HepG2 (cell line): ENCODE data around the gene MXRA7. TPM values are rescaled to one million over a fixed set of nuclear protein-coding genes. Genes with fewer than 3 reads are reported as not detected.

Experiments used
- SNAPC2 ChIP-seq: sonication (generic); formaldehyde crosslinking; IDR thresholded peaks from 2 replicates; pipeline ENCODE4 v1.8.1; 2022; ENCODE audit warnings: mild to moderate bottlenecking, missing genetic modification reagents
- ZMAT3 ChIP-seq: sonication (generic); formaldehyde crosslinking; conservative IDR thresholded peaks from 2 replicates; pipeline ENCODE4 v1.7.0; 2021; ENCODE audit warnings: missing genetic modification reagents
- ZNF282 ChIP-seq: fragments of 450-650 bp; IDR thresholded peaks from 2 replicates; pipeline ENCODE4 v1.6.1; 2018; ENCODE audit not compliant: partially characterized antibody
- polyA plus RNA-seq, 8 experiments: library from polyadenylated mRNA; depleted of rRNA in 3 of 8; stranded (reverse) in 7 of 8; unstranded in 1 of 8; fragments of >200 nt; fragmentation: Illumina TruSeq in 4 of 8; extraction: Trizol in 4 of 8; gene quantifications; 2 replicates each; pipeline versions ENCODE4 v1.2.1 to v1.2.3, GENCODE V29; 2011 to 2016; ENCODE audit warnings: low read depth in 4 of 8, missing spikeins in 1 of 8, mixed read lengths in 1 of 8; ENCODE audit not compliant: insufficient read depth in 1 of 8
- total RNA-seq, 5 experiments: library from RNA; depleted of rRNA; stranded (reverse); fragments of >200 nt; fragmentation: Illumina TruSeq; extraction: Trizol; gene quantifications; 2 replicates each; pipeline ENCODE4 v1.2.3, GENCODE V29; 2016; ENCODE audit warnings: low read depth in 1 of 5
- TF ChIP-seq, protein P1 (sequence below): sonication (generic); formaldehyde crosslinking; IDR thresholded peaks from 2 replicates; pipeline ENCODE4 v1.5.0; 2020; ENCODE audit warnings: mild to moderate bottlenecking, missing genetic modification reagents, borderline replicate concordance
- TF ChIP-seq, protein P2 (sequence below): sonication (generic); formaldehyde crosslinking; IDR thresholded peaks from 2 replicates; pipeline ENCODE4 v1.5.0; 2020; ENCODE audit warnings: missing genetic modification reagents, mild to moderate bottlenecking, borderline replicate concordance
- TF ChIP-seq, protein P3 (sequence below): sonication (generic); formaldehyde crosslinking; IDR thresholded peaks from 2 replicates; pipeline ENCODE4 v1.5.1; 2020; ENCODE audit warnings: mild to moderate bottlenecking, missing genetic modification reagents, moderate library complexity
- TF ChIP-seq, protein P4 (sequence below): sonication (generic); formaldehyde crosslinking; IDR thresholded peaks from 2 replicates; pipeline ENCODE4 v1.9.0; 2021; ENCODE audit warnings: missing genetic modification reagents, mild to moderate bottlenecking, borderline replicate concordance
- TF ChIP-seq, protein P5 (sequence below): sonication (generic); formaldehyde crosslinking; IDR thresholded peaks from 2 replicates; pipeline ENCODE4 v1.4.0; 2020; ENCODE audit warnings: missing genetic modification reagents
- TF ChIP-seq, protein P6 (sequence below): sonication (generic); formaldehyde crosslinking; IDR thresholded peaks from 2 replicates; pipeline ENCODE4 v1.4.0; 2020; ENCODE audit warnings: missing genetic modification reagents
- TF ChIP-seq, protein P7 (sequence below): sonication (generic); formaldehyde crosslinking; IDR thresholded peaks from 2 replicates; pipeline ENCODE4 v1.8.1; 2023; ENCODE audit warnings: mild to moderate bottlenecking, inconsistent platforms, moderate library complexity, missing genetic modification reagents, borderline replicate concordance
- TF ChIP-seq, protein P8 (sequence below): sonication (generic); formaldehyde crosslinking; IDR thresholded peaks from 2 replicates; pipeline ENCODE4 v1.5.0; 2020; ENCODE audit warnings: missing genetic modification reagents

Gene MXRA7
- total and polyA plus RNA-seq, 2 of the 13 experiments (the other 11 are each of a cell fraction or from before 2014, with no cell fraction given) = 44.8 to 112 TPM

DNA sequence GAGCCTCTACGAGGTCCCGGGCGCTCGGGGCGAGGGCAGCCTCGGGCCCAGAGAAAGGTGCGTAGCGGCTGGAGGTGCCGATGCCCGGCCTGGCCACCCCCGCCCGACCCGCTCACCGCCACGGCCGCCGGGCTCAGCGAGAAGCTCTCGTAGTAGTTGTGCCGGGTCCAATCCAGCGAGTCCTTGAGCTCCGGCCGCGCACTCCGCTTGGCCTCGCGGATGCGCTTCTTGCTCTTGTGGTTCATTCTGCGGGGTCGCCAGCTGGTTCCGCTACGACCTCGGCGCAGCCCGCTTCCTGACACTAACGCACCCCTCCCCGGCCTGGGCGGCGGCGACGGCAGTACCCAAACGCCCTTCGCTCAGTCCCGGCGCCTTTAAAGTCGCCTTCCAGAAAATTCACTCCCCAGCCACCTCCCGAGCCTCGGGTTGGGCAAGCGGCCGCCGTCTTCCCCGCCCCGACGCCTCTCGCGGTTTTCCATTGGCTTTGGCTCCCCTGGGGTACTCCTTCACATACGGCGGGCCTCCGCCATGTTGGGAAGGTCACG lies 15.5 kb upstream of the MXRA7 start, which contains the start of gene JMJD6 (continued):
- TF ChIP-seq, protein P1, sequence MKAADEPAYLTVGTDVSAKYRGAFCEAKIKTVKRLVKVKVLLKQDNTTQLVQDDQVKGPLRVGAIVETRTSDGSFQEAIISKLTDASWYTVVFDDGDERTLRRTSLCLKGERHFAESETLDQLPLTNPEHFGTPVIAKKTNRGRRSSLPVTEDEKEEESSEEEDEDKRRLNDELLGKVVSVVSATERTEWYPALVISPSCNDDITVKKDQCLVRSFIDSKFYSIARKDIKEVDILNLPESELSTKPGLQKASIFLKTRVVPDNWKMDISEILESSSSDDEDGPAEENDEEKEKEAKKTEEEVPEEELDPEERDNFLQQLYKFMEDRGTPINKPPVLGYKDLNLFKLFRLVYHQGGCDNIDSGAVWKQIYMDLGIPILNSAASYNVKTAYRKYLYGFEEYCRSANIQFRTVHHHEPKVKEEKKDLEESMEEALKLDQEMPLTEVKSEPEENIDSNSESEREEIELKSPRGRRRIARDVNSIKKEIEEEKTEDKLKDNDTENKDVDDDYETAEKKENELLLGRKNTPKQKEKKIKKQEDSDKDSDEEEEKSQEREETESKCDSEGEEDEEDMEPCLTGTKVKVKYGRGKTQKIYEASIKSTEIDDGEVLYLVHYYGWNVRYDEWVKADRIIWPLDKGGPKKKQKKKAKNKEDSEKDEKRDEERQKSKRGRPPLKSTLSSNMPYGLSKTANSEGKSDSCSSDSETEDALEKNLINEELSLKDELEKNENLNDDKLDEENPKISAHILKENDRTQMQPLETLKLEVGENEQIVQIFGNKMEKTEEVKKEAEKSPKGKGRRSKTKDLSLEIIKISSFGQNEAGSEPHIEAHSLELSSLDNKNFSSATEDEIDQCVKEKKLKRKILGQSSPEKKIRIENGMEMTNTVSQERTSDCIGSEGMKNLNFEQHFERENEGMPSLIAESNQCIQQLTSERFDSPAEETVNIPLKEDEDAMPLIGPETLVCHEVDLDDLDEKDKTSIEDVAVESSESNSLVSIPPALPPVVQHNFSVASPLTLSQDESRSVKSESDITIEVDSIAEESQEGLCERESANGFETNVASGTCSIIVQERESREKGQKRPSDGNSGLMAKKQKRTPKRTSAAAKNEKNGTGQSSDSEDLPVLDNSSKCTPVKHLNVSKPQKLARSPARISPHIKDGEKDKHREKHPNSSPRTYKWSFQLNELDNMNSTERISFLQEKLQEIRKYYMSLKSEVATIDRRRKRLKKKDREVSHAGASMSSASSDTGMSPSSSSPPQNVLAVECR (CRISPR knock-in tag) = peak; percentile 94
- TF ChIP-seq, protein P2, sequence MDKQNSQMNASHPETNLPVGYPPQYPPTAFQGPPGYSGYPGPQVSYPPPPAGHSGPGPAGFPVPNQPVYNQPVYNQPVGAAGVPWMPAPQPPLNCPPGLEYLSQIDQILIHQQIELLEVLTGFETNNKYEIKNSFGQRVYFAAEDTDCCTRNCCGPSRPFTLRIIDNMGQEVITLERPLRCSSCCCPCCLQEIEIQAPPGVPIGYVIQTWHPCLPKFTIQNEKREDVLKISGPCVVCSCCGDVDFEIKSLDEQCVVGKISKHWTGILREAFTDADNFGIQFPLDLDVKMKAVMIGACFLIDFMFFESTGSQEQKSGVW (CRISPR knock-in tag) = no peak
- TF ChIP-seq, protein P3, sequence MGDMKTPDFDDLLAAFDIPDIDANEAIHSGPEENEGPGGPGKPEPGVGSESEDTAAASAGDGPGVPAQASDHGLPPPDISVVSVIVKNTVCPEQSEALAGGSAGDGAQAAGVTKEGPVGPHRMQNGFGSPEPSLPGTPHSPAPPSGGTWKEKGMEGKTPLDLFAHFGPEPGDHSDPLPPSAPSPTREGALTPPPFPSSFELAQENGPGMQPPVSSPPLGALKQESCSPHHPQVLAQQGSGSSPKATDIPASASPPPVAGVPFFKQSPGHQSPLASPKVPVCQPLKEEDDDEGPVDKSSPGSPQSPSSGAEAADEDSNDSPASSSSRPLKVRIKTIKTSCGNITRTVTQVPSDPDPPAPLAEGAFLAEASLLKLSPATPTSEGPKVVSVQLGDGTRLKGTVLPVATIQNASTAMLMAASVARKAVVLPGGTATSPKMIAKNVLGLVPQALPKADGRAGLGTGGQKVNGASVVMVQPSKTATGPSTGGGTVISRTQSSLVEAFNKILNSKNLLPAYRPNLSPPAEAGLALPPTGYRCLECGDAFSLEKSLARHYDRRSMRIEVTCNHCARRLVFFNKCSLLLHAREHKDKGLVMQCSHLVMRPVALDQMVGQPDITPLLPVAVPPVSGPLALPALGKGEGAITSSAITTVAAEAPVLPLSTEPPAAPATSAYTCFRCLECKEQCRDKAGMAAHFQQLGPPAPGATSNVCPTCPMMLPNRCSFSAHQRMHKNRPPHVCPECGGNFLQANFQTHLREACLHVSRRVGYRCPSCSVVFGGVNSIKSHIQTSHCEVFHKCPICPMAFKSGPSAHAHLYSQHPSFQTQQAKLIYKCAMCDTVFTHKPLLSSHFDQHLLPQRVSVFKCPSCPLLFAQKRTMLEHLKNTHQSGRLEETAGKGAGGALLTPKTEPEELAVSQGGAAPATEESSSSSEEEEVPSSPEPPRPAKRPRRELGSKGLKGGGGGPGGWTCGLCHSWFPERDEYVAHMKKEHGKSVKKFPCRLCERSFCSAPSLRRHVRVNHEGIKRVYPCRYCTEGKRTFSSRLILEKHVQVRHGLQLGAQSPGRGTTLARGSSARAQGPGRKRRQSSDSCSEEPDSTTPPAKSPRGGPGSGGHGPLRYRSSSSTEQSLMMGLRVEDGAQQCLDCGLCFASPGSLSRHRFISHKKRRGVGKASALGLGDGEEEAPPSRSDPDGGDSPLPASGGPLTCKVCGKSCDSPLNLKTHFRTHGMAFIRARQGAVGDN (CRISPR knock-in tag) = peak; percentile 95
- TF ChIP-seq, protein P4, sequence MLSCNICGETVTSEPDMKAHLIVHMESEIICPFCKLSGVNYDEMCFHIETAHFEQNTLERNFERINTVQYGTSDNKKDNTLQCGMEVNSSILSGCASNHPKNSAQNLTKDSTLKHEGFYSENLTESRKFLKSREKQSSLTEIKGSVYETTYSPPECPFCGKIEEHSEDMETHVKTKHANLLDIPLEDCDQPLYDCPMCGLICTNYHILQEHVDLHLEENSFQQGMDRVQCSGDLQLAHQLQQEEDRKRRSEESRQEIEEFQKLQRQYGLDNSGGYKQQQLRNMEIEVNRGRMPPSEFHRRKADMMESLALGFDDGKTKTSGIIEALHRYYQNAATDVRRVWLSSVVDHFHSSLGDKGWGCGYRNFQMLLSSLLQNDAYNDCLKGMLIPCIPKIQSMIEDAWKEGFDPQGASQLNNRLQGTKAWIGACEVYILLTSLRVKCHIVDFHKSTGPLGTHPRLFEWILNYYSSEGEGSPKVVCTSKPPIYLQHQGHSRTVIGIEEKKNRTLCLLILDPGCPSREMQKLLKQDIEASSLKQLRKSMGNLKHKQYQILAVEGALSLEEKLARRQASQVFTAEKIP = no peak
- TF ChIP-seq, protein P5, sequence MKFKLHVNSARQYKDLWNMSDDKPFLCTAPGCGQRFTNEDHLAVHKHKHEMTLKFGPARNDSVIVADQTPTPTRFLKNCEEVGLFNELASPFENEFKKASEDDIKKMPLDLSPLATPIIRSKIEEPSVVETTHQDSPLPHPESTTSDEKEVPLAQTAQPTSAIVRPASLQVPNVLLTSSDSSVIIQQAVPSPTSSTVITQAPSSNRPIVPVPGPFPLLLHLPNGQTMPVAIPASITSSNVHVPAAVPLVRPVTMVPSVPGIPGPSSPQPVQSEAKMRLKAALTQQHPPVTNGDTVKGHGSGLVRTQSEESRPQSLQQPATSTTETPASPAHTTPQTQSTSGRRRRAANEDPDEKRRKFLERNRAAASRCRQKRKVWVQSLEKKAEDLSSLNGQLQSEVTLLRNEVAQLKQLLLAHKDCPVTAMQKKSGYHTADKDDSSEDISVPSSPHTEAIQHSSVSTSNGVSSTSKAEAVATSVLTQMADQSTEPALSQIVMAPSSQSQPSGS (CRISPR knock-in tag) = no peak; the same call in 1 of the 2 replicates
- TF ChIP-seq, protein P6, sequence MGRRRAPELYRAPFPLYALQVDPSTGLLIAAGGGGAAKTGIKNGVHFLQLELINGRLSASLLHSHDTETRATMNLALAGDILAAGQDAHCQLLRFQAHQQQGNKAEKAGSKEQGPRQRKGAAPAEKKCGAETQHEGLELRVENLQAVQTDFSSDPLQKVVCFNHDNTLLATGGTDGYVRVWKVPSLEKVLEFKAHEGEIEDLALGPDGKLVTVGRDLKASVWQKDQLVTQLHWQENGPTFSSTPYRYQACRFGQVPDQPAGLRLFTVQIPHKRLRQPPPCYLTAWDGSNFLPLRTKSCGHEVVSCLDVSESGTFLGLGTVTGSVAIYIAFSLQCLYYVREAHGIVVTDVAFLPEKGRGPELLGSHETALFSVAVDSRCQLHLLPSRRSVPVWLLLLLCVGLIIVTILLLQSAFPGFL (CRISPR knock-in tag) = no peak
- TF ChIP-seq, protein P7, sequence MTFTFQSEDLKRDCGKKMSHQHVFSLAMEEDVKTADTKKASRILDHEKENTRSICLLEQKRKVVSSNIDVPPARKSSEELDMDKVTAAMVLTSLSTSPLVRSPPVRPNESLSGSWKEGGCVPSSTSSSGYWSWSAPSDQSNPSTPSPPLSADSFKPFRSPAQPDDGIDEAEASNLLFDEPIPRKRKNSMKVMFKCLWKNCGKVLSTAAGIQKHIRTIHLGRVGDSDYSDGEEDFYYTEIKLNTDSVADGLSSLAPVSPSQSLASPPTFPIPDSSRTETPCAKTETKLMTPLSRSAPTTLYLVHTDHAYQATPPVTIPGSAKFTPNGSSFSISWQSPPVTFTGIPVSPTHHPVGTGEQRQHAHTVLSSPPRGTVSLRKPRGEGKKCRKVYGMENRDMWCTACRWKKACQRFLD (CRISPR knock-in tag) = peak; percentile 32; the same call in 1 of the 2 replicates
- TF ChIP-seq, protein P8, sequence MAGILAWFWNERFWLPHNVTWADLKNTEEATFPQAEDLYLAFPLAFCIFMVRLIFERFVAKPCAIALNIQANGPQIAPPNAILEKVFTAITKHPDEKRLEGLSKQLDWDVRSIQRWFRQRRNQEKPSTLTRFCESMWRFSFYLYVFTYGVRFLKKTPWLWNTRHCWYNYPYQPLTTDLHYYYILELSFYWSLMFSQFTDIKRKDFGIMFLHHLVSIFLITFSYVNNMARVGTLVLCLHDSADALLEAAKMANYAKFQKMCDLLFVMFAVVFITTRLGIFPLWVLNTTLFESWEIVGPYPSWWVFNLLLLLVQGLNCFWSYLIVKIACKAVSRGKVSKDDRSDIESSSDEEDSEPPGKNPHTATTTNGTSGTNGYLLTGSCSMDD = no peak
- TF ChIP-seq ZMAT3 (CRISPR knock-in tag) (peak; percentile 93), SNAPC2 (CRISPR knock-in tag) (peak; percentile 7; the same call in 1 of the 2 replicates), ZNF282 (no peak)
